AG04449 (cell line): Measurements from ENCODE around the gene RNFT2.

ENCODE experiments used
- CTCF ChIA-PET: fragments of 350-600 bp; formaldehyde crosslinking; extraction: SDS; loops from one replicate; lab custom pipeline; 2021; ENCODE audit warnings: antibody characterized with exemption; lab: Yijun Ruan, JAX
- POLR2A ChIA-PET: fragments of 400-600, 350-600 bp; formaldehyde crosslinking; extraction: SDS; loops from one replicate; lab custom pipeline; 2020; ENCODE audit warnings: antibody characterized with exemption, inconsistent platforms; lab: Yijun Ruan, JAX
- DNase-seq: peaks from one replicate; pipeline ENCODE4 v3.0.0-alpha.2; 2010; ENCODE audit warnings: low read depth, low spot score
- H3K4me3 ChIP-seq: 2 replicates; pipeline ENCODE4 v1.5.1; 2011; ENCODE audit warnings: low read depth, mild to moderate bottlenecking, control low read depth, low read length
- TF ChIP-seq, protein P1 (sequence below): IDR thresholded peaks from one replicate; pipeline ENCODE4 v1.5.1; 2011; ENCODE audit warnings: mild to moderate bottlenecking, moderate library complexity, low read length, control low read depth, inconsistent platforms; ENCODE audit not compliant: insufficient read depth; ENCODE audit errors: missing control alignments

Gene RNFT2

GRCh38 chr12:116722245-116722644, 15.9 kb upstream of the RNFT2 start:
- ChIA-PET CTCF (interaction anchor here (1.0 to 5.9 kb wide), 3 partner anchors 13 to 19 kb away, joined by 3 to 36 read pairs (median 8); no protein-coding TSS in a partner anchor), POLR2A (no interaction called here)
- TF ChIP-seq, protein P1, sequence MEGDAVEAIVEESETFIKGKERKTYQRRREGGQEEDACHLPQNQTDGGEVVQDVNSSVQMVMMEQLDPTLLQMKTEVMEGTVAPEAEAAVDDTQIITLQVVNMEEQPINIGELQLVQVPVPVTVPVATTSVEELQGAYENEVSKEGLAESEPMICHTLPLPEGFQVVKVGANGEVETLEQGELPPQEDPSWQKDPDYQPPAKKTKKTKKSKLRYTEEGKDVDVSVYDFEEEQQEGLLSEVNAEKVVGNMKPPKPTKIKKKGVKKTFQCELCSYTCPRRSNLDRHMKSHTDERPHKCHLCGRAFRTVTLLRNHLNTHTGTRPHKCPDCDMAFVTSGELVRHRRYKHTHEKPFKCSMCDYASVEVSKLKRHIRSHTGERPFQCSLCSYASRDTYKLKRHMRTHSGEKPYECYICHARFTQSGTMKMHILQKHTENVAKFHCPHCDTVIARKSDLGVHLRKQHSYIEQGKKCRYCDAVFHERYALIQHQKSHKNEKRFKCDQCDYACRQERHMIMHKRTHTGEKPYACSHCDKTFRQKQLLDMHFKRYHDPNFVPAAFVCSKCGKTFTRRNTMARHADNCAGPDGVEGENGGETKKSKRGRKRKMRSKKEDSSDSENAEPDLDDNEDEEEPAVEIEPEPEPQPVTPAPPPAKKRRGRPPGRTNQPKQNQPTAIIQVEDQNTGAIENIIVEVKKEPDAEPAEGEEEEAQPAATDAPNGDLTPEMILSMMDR, result no peak
- DNase-seq, result no peak
- no peak overlapping the region for H3K4me3 ChIP-seq

- TF ChIP-seq, protein P1, result no peak
- ChIA-PET POLR2A (no interaction called here), CTCF (interaction anchor here (1.3 to 2.1 kb wide), 2 partner anchors 23 to 155 kb away, joined by 4 read pairs; no protein-coding TSS in a partner anchor)
- no peak overlapping the region for H3K4me3 ChIP-seq
- no peak for DNase-seq
Measured at GRCh38 chr12:116726694-116727093, 11.4 kb upstream of the RNFT2 start.

- TF ChIP-seq, protein P1, result no peak
- H3K4me3 ChIP-seq, result no peak overlapping the region
- no peak for DNase-seq
- ChIA-PET CTCF (interaction anchor here (0.6 to 2.1 kb wide), 5 partner anchors 8 to 155 kb away, joined by 3 to 4 read pairs (median 3); no protein-coding TSS in a partner anchor), POLR2A (interaction anchor here (0.6 kb wide), 1 partner anchor 11 kb away, joined by 3 read pairs; the partner anchor contains the start of gene RNFT2)
Measured at GRCh38 chr12:116727261-116727660, 10.9 kb upstream of the RNFT2 start.

GRCh38 chr12:116727891-116728290, 10.2 kb upstream of the RNFT2 start:
- CTCF ChIA-PET, result interaction anchor here (0.9 to 1.3 kb wide), 3 partner anchors 18 to 24 kb away, joined by 3 to 4 read pairs (median 3); no protein-coding TSS in a partner anchor
- no peak overlapping the region for H3K4me3 ChIP-seq
- POLR2A ChIA-PET, result interaction anchor here (0.6 kb wide), 2 partner anchors 10 to 422 kb away, joined by 3 to 4 read pairs; partner anchors contain the start of gene RNFT2
- no peak for DNase-seq
- TF ChIP-seq, protein P1, result no peak

DNA sequence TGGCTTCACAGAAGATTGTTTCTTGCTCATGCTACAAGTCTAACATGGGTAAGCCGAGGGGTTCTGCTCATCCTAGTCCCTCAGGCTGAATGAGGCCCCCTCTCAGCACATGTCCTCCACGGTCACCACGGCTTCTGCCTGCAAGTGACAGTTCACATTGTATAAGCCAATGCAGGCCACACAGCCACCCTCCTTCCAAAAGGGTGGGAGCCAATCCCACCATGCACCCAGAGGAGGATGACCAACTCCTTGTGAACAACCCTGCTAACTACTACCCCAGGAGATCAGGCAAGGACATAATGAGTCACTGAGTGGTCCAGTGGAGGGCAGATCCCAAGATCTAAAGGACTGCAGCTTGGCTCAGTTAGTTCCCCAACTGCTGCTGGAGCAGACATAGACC, 6.3 kb upstream of the RNFT2 start:
- no peak for DNase-seq
- ChIA-PET POLR2A (no interaction called here), CTCF (interaction anchor here (1.7 kb wide), 1 partner anchor 26 kb away, joined by 3 read pairs; no protein-coding TSS in a partner anchor)
- H3K4me3 ChIP-seq, result no peak overlapping the region
- TF ChIP-seq, protein P1, result no peak

GRCh38 chr12:116734156-116734768, 3.9 kb upstream of the RNFT2 start:
- POLR2A ChIA-PET, result no interaction called here
- DNase-seq, result no peak
- CTCF ChIA-PET, result no interaction called here
- no peak overlapping the region for H3K4me3 ChIP-seq
- TF ChIP-seq, protein P1, result no peak
